ENCODE results near the gene IL23A. TPM values are rescaled to one million over a fixed set of nuclear protein-coding genes. Genes with fewer than 3 reads are reported as not detected.

Gene IL23A
- total RNA-seq, 1 donor from 2014 or later, result not detected

DNA sequence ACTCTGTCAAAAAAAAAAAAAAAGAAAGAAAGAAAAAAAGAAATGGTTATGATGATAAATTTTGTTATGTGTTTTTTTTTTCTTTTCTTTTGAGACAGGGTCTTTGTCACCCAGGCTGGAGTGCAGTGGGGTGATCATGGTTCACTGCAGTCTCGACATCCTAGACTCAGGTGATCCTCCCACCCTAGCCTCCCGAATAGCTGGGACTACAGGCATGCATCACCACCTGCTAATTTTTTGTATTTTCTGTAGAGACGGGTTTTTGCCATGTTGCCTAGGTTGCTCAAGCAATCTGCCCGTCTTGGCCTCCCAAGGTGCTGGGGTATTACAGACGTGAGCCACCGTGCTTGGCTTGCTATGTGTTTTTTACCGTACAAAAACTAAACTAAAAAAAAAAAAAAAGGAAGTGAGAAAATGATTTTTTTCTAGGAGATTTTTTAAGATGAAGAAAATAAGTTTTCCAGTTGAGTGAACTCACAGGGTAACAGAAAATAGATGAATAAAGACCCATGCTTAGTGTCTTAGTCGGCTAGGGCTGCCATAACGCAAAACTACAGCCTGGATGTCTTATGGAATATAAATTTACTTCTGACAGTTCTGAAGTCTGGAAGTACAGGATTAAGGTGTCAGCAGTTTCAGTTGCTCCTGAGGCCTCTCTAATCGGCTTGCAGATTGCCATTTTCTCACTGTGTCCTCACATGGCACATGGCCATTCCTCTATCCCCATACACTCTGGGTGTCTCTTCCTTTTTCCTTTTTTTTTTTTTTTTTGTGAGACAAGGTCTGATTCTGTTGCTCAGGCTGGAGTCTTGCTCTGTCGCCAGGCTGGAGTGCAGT, 37.1 kb downstream of the IL23A start:
- Histone ChIP-seq H3K27me3 (ENCODE audit: control insufficient read depth, insufficient read depth, low read length) (no peaks in the 10 kb centered on the region), H3K4me3 (ENCODE audit: low read depth, low read length) (no peak overlapping the region), H3K36me3 (ENCODE audit: control insufficient read depth, insufficient read depth, low read length) (no peaks in the 10 kb centered on the region)
- no peak for FAIRE-seq
- DNase-seq (ENCODE audit: low read depth), result no peak
- TF ChIP-seq CTCF (IDR thresholded peaks at IDR 0.05; ENCODE audit: insufficient read depth, low read length, severe bottlenecking), result no peak

DNA sequence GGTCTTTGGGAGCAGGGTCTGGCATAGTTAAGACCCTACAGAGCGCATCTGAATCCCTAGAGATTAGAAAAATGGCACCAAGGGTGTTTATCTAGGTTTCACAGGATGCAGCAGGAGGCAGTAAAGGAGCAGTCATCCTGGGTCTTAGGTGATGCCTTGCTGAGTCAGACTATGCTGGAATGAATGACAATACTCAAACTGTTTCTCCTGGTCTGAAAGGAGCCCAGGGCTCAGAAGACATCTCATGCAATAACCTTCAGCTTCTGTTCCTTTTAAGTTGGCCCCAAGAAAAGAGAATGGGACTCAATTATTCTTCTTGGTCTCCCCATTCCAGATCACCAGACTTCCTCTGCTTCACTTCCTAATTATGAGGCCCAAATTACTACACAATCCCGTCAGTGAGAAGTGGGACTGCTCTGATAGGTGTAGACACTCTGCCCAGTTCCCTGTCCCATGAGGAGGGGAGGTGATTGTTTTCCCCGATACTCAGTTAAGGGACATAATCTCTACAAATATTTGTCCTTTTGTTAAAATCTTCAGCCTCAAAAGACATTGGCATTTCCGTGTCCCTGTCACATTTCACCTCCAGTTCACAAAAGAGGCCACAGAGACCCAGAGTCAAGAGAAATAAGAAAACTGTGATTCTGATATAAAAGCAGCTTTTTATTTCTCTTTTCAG, 38.8 kb downstream of the IL23A start:
- no peaks in the 10 kb centered on the region for H3K27me3 ChIP-seq (ENCODE audit: control insufficient read depth, insufficient read depth, low read length)

GRCh38 chr12:56377989-56378316, 39.3 kb downstream of the IL23A start:
- Histone ChIP-seq H3K27me3 (ENCODE audit: control insufficient read depth, insufficient read depth, low read length) (no peaks in the 10 kb centered on the region), H3K4me3 (ENCODE audit: low read depth, low read length) (no peak overlapping the region), H3K36me3 (ENCODE audit: control insufficient read depth, insufficient read depth, low read length) (no peaks in the 10 kb centered on the region)
- TF ChIP-seq CTCF (IDR thresholded peaks at IDR 0.05; ENCODE audit: insufficient read depth, low read length, severe bottlenecking), result no peak
- DNase-seq (ENCODE audit: low read depth) (no peak), FAIRE-seq (no peak)

More for the DNA sequence above, 38.8 kb downstream of the IL23A start:
- DNase-seq (ENCODE audit: low read depth) (peak; percentile 76), FAIRE-seq (no peak)
- TF ChIP-seq CTCF (IDR thresholded peaks at IDR 0.05; ENCODE audit: insufficient read depth, low read length, severe bottlenecking), result peak; percentile 37
- H3K4me3 ChIP-seq (ENCODE audit: low read depth, low read length), result no peak overlapping the region
- H3K36me3 ChIP-seq (ENCODE audit: control insufficient read depth, insufficient read depth, low read length), result no peaks in the 10 kb centered on the region

- DNase-seq (ENCODE audit: low read depth), result no peak
- H3K36me3 ChIP-seq (ENCODE audit: control insufficient read depth, insufficient read depth, low read length), result no peaks in the 10 kb centered on the region
- TF ChIP-seq CTCF (IDR thresholded peaks at IDR 0.05; ENCODE audit: insufficient read depth, low read length, severe bottlenecking), result no peak
- no peaks in the 10 kb centered on the region for H3K27me3 ChIP-seq (ENCODE audit: control insufficient read depth, insufficient read depth, low read length)
- H3K4me3 ChIP-seq (ENCODE audit: low read depth, low read length), result no peak overlapping the region
- no peak for FAIRE-seq
These were observed 43.9 kb downstream of the IL23A start for GRCh38 chr12:56382611-56383010.

- peak; percentile 20 for DNase-seq (ENCODE audit: low read depth)
- Histone ChIP-seq H3K36me3 (ENCODE audit: control insufficient read depth, insufficient read depth, low read length) (no peaks in the 10 kb centered on the region), H3K4me3 (ENCODE audit: low read depth, low read length) (no peak overlapping the region), H3K27me3 (ENCODE audit: control insufficient read depth, insufficient read depth, low read length) (no peaks in the 10 kb centered on the region)
- TF ChIP-seq CTCF (IDR thresholded peaks at IDR 0.05; ENCODE audit: insufficient read depth, low read length, severe bottlenecking), result no peak
- FAIRE-seq, result no peak
These were observed 47.2 kb downstream of the IL23A start for GRCh38 chr12:56385873-56386272.
